Frontal cortex (tissue), 4 donors: ENCODE measurements around the gene LOX. TPM values are rescaled to one million over a fixed set of nuclear protein-coding genes. Genes with fewer than 3 reads are reported as not detected.
A peak's percentile ranks its signal among the peaks of the same experiment; 100 is the strongest.

Source experiments
- DNase-seq, 2 donors: peaks; one replicate each; pipeline ENCODE4 v3.0.0; 2012; ENCODE audit warnings: low spot score in 2 of 2
- FAIRE-seq: peaks from 2 replicates; lab custom pipeline; 2012; peaks lifted over from hg19 to GRCh38; lab: Jason Lieb, UNC
- total RNA-seq: library from RNA; depleted of rRNA; stranded (reverse); fragments of >200 nt; gene quantifications from one replicate; pipeline ENCODE4 v1.2.3, GENCODE V29; 2014
- donor health status: control.
- donor health status: control.
- donor health status: control.

The LOX gene, protein sequence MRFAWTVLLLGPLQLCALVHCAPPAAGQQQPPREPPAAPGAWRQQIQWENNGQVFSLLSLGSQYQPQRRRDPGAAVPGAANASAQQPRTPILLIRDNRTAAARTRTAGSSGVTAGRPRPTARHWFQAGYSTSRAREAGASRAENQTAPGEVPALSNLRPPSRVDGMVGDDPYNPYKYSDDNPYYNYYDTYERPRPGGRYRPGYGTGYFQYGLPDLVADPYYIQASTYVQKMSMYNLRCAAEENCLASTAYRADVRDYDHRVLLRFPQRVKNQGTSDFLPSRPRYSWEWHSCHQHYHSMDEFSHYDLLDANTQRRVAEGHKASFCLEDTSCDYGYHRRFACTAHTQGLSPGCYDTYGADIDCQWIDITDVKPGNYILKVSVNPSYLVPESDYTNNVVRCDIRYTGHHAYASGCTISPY
- 3.3 TPM for total RNA-seq

DNA sequence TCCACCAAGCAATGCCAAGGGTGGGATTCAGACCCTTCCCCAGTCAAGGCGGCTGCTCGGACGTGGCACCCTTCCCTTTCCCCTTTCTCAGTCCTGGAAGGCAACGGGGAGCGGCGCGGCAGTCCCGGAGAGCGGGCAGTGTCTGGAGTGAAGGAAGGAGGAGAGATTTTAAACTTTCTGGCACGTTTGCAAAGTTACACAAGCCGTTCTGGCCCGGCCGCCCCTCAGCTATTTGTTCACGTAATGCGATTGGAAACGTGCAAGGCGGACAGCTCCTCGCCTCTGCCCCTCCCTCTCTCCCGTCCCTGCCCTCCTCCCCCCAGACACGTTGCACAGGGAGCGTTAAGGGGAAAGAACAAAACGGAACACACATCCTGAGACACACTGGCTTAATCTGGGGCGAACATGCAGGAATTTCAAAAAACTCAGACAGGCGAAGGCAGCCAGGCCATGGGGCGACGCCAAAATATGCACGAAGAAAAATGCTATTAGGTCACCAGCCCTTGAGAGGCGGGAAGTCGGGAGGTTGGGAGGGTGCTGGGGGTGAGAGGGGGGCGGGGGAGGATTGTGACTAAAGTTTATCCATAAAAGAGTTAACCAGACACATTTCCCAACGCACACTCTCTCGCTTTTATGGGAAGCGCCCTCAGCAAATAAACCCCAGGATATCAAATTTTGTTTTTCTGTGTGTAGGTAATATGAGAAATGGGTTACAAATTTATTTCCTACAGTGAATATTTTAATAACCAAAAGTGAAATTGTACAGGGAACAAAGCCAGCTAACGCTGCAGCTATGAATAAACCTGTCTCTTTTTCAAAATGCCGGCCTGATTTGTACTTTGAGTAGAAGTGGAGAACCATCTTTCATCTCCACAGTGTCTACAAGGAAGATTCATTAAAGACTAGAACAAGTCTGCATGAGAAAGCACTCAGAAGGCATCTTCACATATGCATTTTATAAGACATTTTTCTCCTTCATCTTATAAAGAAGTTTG is at the start of gene LOX:
Gene LOX (minus strand): TSS at position 144 of the 995 bp plus-strand sequence. CDS start 274 bp downstream, outside the sequence.
- FAIRE-seq (no peak), DNase-seq (peak; percentile 16 to 33)

DNA sequence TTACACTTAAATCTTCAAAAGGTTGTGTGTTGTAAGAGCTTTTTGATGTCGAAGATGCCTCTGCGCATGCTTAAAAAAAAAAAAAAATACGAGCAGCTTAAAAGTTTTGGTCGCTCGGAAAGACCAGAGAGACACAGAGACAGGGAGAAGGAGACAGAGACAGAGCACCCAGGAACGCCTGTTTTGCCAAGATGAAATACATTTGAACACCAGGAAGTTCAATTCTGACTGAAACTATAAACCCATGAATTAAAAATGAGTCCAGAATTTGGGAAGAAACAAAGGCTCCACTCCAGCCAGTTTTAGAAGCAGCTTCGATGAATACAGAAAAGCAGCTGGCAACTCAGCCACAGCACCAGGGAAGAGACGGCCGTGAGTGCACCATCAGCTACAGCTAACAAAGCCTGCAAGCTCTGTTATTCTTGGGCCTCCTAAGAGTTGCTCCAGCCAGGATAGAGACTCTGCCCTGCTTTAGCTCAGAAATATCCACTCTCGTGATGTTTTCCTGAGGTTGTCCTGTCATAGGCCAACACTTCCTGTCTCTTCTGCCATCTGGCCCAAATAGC is 48.8 kb upstream of the LOX start:
- FAIRE-seq = no peak
- no peak for DNase-seq

DNA sequence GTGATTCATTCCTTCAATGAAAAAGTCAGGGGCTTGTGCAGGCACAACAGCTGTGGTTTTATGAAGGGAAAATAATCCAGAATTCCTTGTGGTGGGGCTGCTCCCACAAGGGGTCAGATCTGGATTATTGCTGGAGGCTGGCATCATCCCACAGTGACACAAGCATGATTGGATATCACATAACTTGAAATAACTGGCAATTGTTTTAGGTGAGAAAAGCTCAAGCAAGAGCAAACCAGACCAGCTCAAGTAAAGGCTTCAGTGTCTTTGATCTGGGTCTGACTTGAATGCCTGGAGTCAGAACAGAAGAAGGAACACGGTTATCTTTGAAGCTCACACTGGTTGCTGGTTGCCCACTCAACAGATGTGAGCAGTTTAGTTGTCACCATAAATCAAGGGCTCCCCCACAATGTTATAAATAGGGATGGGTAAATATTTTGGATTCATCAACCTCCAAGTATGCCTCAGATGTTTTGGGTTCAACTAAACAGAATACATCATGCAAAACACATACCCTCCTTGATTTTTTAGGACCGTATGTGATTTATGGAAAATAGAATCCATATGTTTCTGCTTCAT is 48.2 kb upstream of the LOX start:
- FAIRE-seq = no peak
- DNase-seq = no peak

DNA sequence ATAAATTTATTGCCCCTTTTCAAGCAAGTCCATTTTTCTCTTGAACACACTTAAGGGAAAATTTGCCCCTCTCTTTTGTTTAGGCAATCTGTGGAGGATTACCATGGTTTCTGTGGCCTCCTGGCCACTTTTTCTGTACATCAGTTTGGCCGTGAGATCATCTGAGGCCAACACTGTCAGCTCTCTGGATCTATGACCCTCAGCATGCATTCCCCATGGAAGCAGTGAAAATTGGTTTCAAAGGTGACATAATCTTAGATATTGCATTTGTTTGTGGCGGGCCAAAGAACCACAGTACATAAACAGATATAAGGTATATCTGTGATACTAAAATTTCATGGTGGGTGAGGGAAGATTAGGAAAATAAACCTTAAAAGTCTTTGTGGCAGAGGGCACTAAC is 46.7 kb upstream of the LOX start:
- no peak for DNase-seq
- FAIRE-seq = no peak

DNA sequence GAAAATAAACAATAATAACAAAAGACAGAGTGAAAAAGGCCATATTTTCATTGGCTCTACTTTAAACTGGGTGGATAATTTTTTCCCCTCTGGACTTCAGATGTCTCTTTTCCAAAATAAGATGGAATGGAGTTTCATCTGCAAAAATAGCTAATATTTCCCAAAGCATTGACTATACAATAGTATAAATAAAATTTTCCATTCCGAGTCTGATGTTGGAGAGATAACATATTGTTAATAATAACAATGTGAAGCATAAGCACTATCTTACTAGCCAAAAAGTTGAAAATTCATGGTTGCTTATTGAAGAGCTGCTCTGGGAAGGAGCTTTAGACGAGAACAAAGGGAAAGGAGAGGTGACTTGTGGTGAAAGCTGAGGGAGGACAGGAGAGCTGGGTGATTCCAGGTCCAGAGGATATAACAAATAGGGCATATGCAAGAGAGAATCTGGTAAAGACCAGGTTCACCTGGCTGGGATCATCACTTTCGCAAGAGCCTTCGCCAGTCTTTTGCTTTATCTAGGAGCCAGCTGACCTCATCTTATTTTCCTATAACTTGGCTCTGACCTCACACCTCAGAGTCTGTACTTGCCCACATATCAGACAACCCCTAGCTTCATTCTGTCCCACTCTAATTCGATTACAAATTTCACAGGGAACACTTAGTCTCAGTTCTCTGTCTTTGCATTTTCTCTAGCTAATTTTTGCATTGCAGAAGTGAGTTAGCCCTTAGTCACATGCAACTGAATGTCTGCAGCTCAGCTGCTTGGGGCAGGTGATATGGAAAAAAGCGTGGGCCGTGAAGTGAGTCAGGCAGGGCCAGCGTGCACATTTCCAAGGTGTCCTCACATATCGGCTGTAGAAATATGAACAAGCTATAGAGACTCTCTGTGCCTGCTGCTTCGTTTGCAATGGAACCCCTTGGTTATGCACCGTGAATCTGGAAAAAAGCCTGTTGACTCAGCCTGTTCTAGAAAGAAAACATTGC is 43.7 kb upstream of the LOX start:
- no peak for FAIRE-seq

DNA sequence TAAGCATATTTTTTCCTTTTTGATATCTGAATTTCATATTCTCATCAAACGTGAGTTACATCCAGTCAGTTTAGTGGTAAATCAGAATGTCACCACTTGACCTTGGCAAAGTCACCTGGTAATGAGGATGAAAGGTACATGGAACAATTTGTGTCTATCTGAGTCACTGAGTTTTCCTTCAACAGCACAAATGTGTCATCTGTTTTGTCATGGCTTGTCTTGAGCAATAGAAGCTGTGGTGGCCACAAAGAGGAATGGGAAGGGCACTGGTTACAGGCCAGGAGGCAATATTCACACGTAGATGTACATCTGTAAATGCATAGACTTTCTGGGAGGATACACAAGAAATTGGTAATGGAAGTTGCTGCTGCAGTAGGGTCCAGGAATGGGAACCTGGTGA is 42.9 kb upstream of the LOX start:
- FAIRE-seq = no peak
- DNase-seq = no peak

More for the DNA sequence above, 43.7 kb upstream of the LOX start:
- DNase-seq = no peak

DNA sequence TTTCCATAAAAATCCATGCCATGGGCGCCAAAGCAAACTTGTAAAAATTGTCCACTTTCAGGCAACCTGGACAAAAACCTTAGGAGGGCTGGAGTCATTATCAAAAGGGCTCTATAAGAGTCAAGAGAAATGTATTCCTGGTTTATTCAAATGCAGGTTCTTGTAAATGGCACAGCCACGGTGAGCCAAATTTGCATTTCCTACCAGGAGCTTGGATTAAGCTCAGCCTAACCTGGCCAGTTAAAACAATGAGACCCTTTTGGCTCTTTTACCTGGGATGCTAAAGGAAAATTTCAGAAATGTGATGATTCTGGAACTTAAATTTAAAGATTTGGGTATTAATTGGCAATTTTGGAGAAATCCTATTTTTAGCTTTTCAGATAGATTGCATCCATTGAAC is 42.4 kb upstream of the LOX start:
- FAIRE-seq (no peak), DNase-seq (no peak)

DNA sequence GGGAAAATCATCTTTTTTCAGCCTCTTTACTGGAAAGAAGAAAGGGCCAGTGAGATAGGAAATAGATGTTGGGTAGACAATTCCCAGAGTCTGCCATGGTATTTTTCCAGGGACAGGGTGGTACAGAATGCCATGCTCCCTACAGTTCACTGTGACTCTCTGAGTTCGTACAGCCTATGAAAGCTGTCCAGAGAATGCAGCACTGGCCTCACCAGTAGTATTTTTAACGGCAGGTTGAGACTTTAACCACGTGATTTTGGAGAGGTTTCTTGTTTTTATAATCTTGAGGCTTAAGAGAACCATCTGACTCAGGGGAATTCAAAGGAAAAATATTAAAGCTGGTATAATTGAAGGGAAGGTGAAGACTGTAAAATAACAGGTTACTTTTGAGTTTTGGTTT is 41.1 kb upstream of the LOX start:
- no peak for DNase-seq
- no peak for FAIRE-seq

DNA sequence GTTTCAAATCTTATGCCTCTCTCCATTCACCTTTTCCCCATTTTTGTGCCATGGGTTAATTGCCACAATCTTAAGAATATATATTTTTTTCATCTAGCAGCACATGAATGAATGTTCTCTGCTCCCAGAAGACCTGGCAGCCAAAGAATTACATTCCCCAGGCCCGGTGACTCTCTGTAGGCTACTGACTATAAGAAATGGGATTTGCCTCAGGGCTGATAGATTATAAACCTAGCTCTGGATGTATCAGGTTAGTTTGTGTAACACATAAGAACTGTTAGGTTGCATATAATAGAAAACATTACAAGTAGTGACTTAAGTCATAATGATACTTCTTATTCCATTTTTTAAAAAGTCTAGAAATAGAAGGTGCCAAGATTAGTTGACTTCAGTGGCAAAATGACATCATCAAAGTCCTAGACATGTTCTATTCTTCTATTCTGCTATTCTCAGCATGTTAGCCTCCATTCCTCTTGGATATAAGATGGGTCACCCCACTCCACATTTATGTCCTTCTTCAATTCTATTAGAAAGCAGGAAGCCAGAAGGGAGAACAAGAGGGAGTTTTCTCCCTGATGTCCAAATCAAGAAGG is 40.4 kb upstream of the LOX start:
- DNase-seq = no peak
- FAIRE-seq = no peak

DNA sequence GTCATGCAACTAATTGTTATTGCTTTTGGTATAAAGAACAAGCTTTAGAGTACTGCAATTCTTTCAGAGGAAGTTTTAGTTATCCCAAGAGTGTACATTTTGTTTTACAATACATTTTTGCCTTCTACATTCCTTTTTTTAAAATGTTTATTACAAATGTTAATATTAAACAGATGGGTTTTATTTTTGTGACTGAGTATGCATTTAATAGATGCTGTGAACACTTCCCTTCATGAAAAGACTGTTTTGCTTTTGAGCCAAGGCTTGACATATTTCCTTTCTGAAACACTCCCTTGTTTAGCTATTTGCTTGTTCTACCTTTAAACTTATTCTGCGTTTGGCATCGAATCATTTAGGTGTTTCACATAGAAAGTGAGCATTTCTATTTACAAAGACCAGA is 36.4 kb upstream of the LOX start:
- FAIRE-seq = no peak
- no peak for DNase-seq

DNA sequence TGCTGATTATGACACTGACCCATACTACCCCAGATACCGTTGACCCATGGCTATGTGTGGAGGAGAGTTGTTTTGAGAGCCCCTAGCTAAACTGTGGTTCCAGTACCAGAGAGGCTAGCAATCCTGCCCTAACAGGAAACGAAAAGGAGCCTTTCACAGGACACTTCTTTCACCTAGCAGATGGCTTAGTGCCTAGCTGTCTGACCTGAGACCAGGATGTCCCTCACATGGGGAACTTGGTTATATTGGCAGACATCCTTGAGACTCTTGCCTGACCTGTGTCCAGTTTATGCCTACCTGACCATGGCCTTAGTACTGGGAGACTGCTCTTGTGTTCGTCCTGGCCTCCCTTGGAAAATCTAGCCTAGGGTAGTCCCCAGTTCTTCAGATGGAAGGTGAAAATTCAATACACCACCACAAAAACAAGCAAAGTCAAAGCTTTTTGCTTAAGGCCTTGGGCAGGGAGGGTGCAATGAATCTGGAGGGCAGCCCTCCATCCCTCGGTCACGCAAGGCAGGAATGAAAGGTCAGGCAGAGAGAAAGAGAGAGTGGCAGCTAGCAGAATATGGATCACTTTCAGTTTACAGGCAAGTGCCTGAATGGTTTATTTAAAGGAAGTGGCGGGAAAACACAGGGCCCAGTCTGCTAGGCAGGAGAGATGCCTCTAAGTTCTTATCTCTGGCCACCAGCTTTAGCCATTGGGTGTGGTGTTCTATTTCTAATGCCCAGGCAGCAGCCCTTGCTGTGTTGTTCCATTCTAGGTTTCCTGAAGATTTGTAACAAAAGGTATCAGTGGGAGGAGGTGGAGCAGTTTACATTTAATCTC is 34.9 kb upstream of the LOX start:
- FAIRE-seq (no peak), DNase-seq (no peak)

DNA sequence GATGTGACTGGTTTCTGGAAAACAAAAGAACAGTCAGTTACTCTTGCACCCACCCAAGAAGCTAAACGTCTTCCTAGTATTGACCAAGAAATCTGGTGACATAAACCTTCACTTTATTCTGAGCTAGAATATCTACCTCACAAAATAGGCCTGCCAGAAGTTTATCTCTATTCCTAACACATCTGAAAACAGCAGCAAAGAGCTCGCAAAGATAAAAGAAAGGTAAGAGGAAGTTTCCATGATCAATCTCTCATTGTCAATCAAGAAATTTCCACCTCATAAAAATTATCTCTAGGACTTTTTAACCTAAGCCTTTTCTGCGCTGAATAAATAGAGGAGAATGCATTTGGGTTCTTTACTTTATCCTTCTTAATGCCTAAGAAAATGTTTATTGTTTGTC is 34.0 kb upstream of the LOX start:
- FAIRE-seq = no peak

DNA sequence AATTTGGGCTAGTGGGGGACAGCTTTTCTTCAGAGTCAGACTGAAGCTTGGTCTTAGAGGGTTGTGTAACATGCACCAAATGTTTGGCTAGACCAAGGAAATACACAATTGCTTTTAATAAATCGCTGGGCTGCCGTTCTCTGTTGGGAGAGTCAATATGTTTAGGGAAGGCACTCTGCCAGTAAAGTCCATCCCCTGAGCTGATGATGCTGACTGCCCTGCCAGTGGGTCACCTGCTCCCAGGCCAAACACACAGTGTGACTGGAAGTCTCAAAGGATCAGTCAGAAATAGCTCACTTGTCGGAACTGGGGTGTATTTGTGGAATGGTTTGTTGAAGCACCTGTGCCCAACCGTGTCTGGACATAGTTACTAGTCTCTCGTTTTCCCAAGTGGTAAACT is 33.4 kb upstream of the LOX start:
- DNase-seq (no peak), FAIRE-seq (no peak)

More for the DNA sequence above, 34.0 kb upstream of the LOX start:
- no peak for DNase-seq

DNA sequence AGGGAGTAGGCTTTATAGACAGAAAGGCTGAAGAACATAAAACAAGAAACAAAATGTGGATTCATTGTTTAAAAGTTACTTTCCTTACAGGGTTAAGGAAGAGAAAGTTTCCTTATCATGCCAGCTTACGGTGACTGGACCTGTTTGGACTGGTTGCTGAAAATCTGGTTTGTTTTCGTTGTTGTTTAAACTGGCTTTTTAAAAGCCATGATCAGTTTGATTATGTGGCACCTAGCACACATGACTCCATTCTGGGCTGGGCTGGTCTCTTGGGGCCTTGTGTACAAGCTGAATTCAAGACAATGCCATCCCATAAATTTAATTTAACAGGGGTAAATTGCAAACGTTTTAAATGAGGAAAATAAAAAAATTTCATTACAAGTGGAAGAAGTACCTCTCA is 32.9 kb upstream of the LOX start:
- no peak for FAIRE-seq

DNA sequence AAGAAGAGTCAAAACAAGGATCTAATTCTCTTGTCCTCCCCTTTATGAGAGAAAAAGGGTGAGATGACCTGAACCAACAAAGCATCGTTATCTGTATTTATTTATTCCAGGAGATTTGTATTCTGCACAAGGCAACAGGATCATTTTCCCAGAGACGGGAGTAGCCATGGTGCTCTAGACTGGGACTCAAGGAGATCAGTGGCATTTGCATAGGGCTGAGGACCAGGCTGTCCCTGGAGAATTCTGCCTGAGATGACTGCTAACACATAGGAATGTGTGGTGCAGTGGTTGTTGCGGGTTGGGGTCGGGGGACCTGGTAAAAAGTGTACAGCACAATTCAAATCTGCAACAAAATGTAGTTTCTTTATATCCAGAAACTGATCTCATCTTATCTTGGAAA is 29.0 kb upstream of the LOX start:
- FAIRE-seq (no peak), DNase-seq (no peak)

More for the DNA sequence above, 32.9 kb upstream of the LOX start:
- no peak for DNase-seq

DNA sequence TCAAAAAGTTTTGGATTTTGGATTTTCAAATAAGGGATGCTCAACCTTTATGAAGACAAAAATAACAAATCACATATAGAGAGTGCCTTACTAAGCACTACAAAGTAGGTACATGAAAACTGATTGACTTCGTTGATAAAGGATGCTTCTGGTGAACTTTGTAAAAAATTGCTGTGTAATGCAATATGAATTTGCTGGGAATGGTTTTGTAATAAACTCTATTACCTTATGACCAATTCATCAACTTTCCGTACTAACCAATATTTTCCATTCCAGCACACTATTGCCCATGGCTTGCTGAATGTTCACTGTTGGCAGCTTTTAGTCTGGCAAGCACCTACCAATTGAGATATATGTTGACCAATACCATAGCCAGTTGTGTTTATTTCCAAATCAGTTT is 27.9 kb upstream of the LOX start:
- no peak for FAIRE-seq
- DNase-seq = no peak

DNA sequence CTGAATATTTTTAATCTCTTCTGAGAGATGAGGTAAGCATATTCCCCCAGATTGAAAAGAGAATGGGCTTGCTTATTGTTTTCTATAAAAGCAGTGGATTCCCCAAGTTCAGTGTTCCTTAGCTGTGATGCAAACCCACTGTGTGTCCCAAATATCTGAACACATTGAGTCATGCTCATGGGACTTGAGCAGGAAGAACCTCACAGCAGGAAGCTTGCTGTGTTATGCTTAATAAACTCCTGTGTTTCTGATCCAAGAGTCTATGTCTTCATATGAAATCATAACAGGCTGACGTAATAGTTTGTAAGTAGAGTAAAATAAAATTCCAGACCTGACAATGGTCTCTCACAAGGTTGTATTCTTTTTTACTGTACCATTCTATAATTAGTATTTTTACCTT is 24.8 kb upstream of the LOX start:
- FAIRE-seq (no peak), DNase-seq (no peak)
